Left lobe of liver (tissue), 1 donor: ENCODE measurements around the gene ZNF629. TPM values are rescaled to one million over a fixed set of nuclear protein-coding genes. Genes with fewer than 3 reads are reported as not detected.

Experiments used
- total RNA-seq: library from RNA; stranded (reverse); gene quantifications from one replicate; pipeline ENCODE4 v1.2.1, GENCODE V29; 2021
- donor health status: DM: no; HTN: yes; CAD: no.

ZNF629 gene
- total RNA-seq, 1 donor from 2014 or later = 4.6 TPM

Other genes starting within 250 kb of the ZNF629 start
- 6.3 TPM for gene ZNF764, start 228.8 kb downstream of the ZNF629 start, total RNA-seq
- 8.8 TPM for gene ZNF688, start 215.5 kb downstream of the ZNF629 start, total RNA-seq
- 11.8 TPM for gene ZNF785, start 201.5 kb downstream of the ZNF629 start, total RNA-seq
- gene ZNF689, start 176.8 kb downstream of the ZNF629 start, total RNA-seq = 4.9 TPM
- 24.2 TPM for gene PRR14, start 136.2 kb downstream of the ZNF629 start, total RNA-seq
- 22.7 TPM for gene FBRS, start 128.8 kb downstream of the ZNF629 start, total RNA-seq
- gene SRCAP, start 88.0 kb downstream of the ZNF629 start, total RNA-seq = 27.7 TPM
- 23.0 TPM for gene PHKG2, start 38.8 kb downstream of the ZNF629 start, total RNA-seq
- 0.40 TPM for gene CFAP119, start 25.1 kb downstream of the ZNF629 start, total RNA-seq
- 35.7 TPM for gene RNF40, start 24.9 kb downstream of the ZNF629 start, total RNA-seq
- gene BCL7C, start 106.9 kb upstream of the ZNF629 start, total RNA-seq = 6.2 TPM
- 0.58 TPM for gene CTF1, start 109.4 kb upstream of the ZNF629 start, total RNA-seq
- gene FBXL19, start 136.4 kb upstream of the ZNF629 start, total RNA-seq = 3.6 TPM
- gene ORAI3, start 161.9 kb upstream of the ZNF629 start, total RNA-seq = 51.3 TPM
- gene SETD1A, start 170.5 kb upstream of the ZNF629 start, total RNA-seq = 8.2 TPM
- 71.5 TPM for gene HSD3B7, start 198.0 kb upstream of the ZNF629 start, total RNA-seq
- gene STX1B, start 223.4 kb upstream of the ZNF629 start, total RNA-seq = 4.2 TPM
- gene STX4, start 246.4 kb upstream of the ZNF629 start, total RNA-seq = 24.6 TPM